GM18508 (cell line): ENCODE measurements around the gene SCN2A.

Experiments used
- ATAC-seq: cut with Tn5 transposase; IDR thresholded peaks from one replicate; pipeline ENCODE4 v1.9.1; 2021; ENCODE audit warnings: moderate number of reproducible peaks; ENCODE audit not compliant: insufficient read depth, unreplicated experiment

SCN2A gene

GRCh38 chr2:165406173-165406572 lies 167.0 kb downstream of the SCN2A start:
- ATAC-seq: no peak

DNA sequence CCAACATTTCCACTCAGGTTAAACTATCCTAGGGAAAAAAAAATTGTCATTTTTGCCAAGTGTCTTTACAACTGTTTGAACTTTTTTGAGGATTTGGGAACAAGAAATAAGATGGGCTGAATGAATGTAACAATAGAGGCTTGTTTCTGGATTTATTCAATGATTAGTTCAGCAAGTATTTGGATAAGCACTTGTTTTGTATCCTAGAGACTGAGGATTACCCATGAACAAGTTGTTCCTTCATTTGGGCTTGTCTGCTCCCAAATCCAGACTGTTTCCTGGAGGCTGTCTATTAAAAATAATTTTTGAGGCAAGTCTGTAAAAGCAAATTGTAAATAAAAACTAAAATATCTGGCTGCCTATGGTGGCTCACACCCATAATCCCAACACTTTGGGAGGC lies 168.3 kb downstream of the SCN2A start:
- no peak for ATAC-seq

DNA sequence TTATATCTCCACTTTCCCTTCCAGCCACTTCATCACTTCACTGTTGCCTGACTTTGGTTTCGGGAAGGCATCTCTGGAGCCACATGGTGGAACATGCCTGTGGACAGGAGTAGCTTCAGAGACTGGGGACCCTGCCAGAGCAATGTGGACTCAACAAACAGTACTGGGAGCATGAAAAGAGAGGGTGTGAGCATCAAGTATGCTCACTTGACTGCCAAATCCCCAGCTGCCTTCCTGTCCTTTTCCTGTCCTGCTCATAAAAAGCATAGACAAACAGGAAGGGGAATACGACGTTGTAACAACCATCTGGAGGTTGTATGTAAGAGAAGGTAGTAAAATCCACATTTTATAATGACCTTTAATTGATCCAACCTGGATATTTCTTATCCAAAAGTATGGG lies 169.0 kb downstream of the SCN2A start:
- ATAC-seq: no peak

GRCh38 chr2:165410276-165410675 lies 171.1 kb downstream of the SCN2A start:
- no peak for ATAC-seq

- ATAC-seq: no peak
Measured at GRCh38 chr2:165414187-165414586, 175.0 kb downstream of the SCN2A start.

GRCh38 chr2:165417009-165417408 lies 177.8 kb downstream of the SCN2A start:
- ATAC-seq: no peak

- ATAC-seq: no peak
Measured at GRCh38 chr2:165420231-165420630, 181.0 kb downstream of the SCN2A start.

GRCh38 chr2:165423081-165423480 lies 183.9 kb downstream of the SCN2A start:
- ATAC-seq: no peak

DNA sequence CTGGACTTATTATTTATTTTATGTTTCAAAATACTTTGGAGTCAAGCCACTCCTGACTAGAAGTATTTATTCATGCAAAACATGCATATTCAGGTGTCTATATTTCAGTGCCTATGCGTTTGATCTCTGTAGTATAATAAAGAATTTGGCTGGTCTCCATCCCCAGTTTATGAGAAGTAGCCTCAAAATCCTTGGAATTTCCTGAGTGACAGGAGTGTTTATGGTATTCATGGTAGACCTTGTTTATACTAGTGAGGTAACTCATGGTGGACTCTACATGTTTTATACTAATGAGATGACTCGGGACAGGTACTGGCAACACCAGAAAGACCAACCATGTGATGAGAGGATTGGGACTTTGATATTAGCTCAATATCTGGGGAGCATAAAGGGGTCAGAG lies 186.3 kb downstream of the SCN2A start:
- no peak for ATAC-seq

DNA sequence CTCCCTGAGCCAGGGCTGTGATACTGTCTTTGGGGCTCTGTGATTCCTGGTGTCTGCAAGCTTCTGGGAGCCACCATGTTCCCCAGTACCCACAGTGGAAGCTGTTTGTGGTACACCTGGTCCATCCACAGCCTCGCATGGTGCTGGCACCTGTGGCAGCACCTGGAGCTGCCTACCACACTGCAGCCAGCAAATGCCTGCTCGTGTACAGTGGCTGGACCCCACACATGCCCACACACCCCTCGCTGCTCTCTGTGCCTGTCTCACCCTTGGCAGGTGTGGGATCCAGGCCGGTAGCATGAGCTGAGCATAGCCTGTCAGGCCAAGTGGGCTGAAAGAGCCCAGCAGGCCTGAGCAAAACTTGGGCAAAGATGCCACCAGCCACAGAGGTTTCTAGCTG lies 188.5 kb downstream of the SCN2A start:
- ATAC-seq: no peak

GRCh38 chr2:165428926-165429325 lies 189.7 kb downstream of the SCN2A start:
- no peak for ATAC-seq

DNA sequence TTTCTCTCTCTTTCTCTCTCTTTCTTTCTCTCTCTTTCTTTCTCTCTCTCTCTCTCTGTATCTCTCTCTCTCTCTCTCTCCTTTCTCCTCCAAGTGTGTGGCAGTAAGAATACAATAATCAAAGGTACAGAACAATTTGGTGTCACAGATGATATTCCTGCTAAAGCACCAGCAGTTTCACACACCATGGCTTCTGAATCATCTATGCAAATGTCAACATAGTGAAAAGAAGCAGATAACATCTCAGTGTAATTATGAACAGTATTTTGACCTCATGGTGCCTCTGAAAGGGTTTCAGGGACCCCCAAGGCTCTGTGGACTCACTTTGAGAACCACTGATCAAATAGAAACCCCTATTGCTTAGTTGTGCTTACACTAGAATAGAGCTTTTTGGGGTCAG lies 191.8 kb downstream of the SCN2A start:
- ATAC-seq: no peak

DNA sequence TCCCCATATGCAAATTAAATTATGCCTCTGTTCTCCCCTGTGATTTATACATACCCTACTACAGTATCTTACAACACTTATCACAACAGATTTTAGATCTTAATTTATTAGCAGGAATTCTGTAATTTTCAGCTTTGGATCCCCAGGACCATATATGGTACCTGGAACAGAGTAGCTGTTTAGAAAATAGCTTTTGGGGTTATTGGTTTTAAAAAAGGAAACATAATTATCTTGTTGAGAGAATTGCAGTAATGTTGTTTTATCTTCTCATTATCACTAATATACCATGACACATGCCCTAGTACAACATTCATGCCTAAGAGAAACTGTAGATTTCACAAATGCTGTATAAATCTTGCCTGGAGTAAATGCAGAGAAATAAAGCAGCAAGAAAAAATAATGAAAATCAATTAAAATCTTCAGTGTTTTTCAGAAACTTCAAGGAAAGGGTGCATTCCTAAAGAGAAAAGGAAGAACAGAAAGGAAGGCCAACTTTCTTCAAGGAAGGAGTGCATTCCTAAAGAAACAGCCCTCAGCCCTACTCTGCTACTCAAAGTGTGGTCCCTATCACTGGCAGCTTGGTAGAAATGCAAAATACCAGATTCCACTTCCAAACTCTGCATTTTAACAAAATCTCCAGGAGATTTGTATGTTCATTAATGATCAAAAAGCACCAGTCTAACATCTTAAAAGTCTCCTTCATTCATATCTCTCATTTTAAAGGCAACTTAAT lies 193.2 kb downstream of the SCN2A start:
- no peak for ATAC-seq

DNA sequence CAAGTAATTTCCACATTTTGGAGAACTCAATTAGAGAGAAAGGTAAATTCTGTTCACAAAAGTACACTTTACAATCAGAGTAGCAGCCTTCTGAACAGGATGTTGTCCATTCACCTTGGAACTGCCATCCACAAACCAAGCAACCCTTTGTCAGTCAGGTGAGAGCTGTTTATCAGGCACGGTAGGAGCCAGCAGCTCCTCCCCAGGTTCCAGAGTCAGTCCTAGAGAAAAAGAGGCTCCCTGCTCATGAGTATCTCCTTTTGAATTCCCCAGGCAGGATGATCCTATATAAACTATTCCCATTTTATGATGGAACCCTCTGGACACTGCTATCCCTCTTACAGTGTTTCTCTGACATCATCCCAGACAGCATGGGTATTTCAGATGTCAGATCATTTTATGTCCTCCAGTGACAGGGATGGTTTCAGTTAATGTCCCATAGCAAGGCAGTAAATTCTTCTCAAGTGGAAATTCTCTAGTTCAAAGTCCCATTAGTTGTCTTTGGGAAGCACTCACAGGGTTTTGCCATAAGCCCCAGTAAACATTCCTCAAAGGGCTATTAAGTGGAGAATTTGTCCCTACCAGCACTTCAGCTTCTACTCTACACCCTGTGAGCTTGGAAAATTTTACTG lies 195.8 kb downstream of the SCN2A start:
- no peak for ATAC-seq

DNA sequence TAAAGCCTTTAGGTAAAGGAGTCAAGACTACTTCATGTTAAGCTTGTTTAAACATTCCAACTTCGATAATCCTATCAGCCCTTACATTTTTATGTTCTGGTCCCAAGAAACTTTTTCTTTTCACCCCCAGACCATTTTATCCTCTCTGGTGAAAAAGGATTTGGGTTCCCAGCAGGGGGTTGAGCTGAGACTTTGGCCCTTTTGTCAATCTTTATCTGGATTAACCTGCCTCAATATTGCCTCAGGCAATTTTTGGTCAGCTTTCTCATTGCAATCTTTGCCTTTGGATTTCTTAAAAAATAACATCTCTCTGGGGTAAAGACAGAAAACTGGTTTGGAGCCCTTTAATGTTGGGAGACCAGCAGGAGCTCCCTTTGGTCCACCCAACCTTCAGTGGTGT lies 196.4 kb downstream of the SCN2A start:
- ATAC-seq: no peak

DNA sequence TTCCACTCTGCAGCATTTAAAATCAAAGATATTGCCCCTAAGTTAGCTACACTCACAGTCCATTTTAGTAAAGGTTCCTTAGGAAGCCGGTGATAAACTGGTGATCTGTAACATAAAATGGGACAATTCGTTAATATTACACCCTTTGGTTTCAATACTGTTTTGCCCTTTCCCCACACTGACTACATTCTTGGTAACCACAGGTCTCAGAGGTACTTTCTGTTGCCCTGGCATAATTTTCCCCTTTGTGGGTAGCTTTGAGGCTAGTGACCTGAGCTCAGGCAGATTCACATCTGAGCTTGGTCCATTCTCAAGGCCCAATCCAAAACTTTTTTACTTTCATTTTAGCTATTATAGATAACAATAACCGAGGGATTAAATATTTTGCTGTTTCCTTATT lies 197.3 kb downstream of the SCN2A start:
- ATAC-seq: peak; percentile 86

DNA sequence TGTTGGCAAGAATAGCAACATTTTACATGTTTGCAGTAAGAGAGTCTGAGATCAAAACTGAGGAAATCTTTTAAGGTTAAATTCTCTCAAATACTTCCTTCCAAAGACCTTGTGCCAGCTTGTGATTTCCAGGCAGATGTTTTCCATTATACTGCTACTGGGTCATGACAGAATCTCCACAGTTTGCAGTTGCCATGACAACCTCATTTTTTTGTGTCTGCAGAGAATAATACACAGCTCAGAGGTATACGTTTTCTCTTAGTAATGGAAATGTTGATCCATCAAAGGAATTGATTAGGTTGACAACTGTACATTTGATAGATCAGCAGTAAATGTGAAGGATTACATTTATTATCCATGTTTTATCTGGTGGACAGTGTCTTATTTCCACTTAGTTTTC lies 201.2 kb downstream of the SCN2A start:
- ATAC-seq: no peak
